ENCODE results near the gene ZNF423. TPM values are rescaled to one million over a fixed set of nuclear protein-coding genes. Genes with fewer than 3 reads are reported as not detected.

The ZNF423 gene
- total RNA-seq, 1 donor from 2014 or later = 11.9 TPM

- Histone ChIP-seq H3K36me3 (no peaks in the 10 kb centered on the region), H3K9me3 (no peaks in the 10 kb centered on the region), H3K4me3 (no peak overlapping the region), H3K4me1 (no peaks in the 10 kb centered on the region), H3K27ac (no peak overlapping the region), H3K27me3 (no peaks in the 10 kb centered on the region)
- no peak for DNase-seq
- no peak for TF ChIP-seq CTCF (IDR thresholded peaks at IDR 0.05)
- ATAC-seq = no peak
- intact Hi-C loops (cut with DNase I) = no loop called here
Measured at GRCh38 chr16:49558451-49558850, 297.5 kb downstream of the ZNF423 start.

- Histone ChIP-seq H3K27ac (no peak overlapping the region), H3K9me3 (no peaks in the 10 kb centered on the region), H3K27me3 (no peaks in the 10 kb centered on the region), H3K4me3 (no peak overlapping the region), H3K4me1 (no peaks in the 10 kb centered on the region), H3K36me3 (no peaks in the 10 kb centered on the region)
- intact Hi-C loops (cut with DNase I) = no loop called here
- TF ChIP-seq CTCF (IDR thresholded peaks at IDR 0.05) = peak; percentile 32
- DNase-seq = no peak
- no peak for ATAC-seq
Measured at GRCh38 chr16:49556606-49557446, 299.1 kb downstream of the ZNF423 start.

GRCh38 chr16:49556249-49556605, 299.7 kb downstream of the ZNF423 start:
- no peak for TF ChIP-seq CTCF (IDR thresholded peaks at IDR 0.05)
- no peak overlapping the region for H3K27ac ChIP-seq
- H3K4me1 ChIP-seq = no peaks in the 10 kb centered on the region
- H3K9me3 ChIP-seq = no peaks in the 10 kb centered on the region
- intact Hi-C loops (cut with DNase I) = no loop called here
- H3K4me3 ChIP-seq = no peak overlapping the region
- H3K36me3 ChIP-seq = no peaks in the 10 kb centered on the region
- no peak for ATAC-seq
- DNase-seq = no peak
- H3K27me3 ChIP-seq = no peaks in the 10 kb centered on the region

GRCh38 chr16:49554681-49555080, 301.2 kb downstream of the ZNF423 start:
- Histone ChIP-seq H3K4me1 (no peaks in the 10 kb centered on the region), H3K36me3 (no peaks in the 10 kb centered on the region), H3K27ac (no peak overlapping the region), H3K4me3 (no peak overlapping the region), H3K9me3 (no peaks in the 10 kb centered on the region), H3K27me3 (no peaks in the 10 kb centered on the region)
- intact Hi-C loops (cut with DNase I) = no loop called here
- no peak for ATAC-seq
- no peak for TF ChIP-seq CTCF (IDR thresholded peaks at IDR 0.05)
- no peak for DNase-seq

- Histone ChIP-seq H3K36me3 (no peaks in the 10 kb centered on the region), H3K4me1 (no peaks in the 10 kb centered on the region), H3K27ac (no peak overlapping the region), H3K27me3 (no peaks in the 10 kb centered on the region), H3K4me3 (no peak overlapping the region), H3K9me3 (no peaks in the 10 kb centered on the region)
- intact Hi-C loops (cut with DNase I) = no loop called here
- DNase-seq (no peak), ATAC-seq (no peak)
- TF ChIP-seq CTCF (IDR thresholded peaks at IDR 0.05) = no peak
Measured at GRCh38 chr16:49552313-49552928, 303.5 kb downstream of the ZNF423 start.
